HepG2 (cell line): ENCODE measurements around the gene FAM53C. TPM values are rescaled to one million over a fixed set of nuclear protein-coding genes. Genes with fewer than 3 reads are reported as not detected.

Source experiments
- CBFB ChIP-seq: sonication (generic); formaldehyde crosslinking; IDR thresholded peaks from 2 replicates; pipeline ENCODE4 v1.4.0; 2020; ENCODE audit warnings: missing genetic modification reagents
- CENPX ChIP-seq: sonication (generic); formaldehyde crosslinking; IDR thresholded peaks from 2 replicates; pipeline ENCODE4 v1.9.0; 2021; ENCODE audit warnings: mild to moderate bottlenecking, missing genetic modification reagents, moderate library complexity
- GABPA ChIP-seq, 2 experiments: IDR thresholded peaks; 2 replicates each; pipeline ENCODE4 v1.6.1; 2011 to 2016; ENCODE audit warnings: low read depth in 2 of 2, low read length in 1 of 2, missing biosample characterization in 1 of 2, missing genetic modification characterization in 1 of 2
- HMG20A ChIP-seq: IDR thresholded peaks from 2 replicates; pipeline ENCODE4 v1.6.1; 2016; ENCODE audit warnings: borderline replicate concordance
- HNRNPH1 ChIP-seq: fragments of 200-400 bp; formaldehyde crosslinking; optimal IDR thresholded peaks from 2 replicates; pipeline ENCODE3; 2017; ENCODE audit warnings: mild to moderate bottlenecking, low read depth, low read length
- KAT7 ChIP-seq: IDR thresholded peaks from 2 replicates; pipeline ENCODE4 v1.6.1; 2018; ENCODE audit warnings: borderline replicate concordance, missing compliant biosample characterization
- MBD4 ChIP-seq: IDR thresholded peaks from 2 replicates; pipeline ENCODE4 v1.6.1; 2012; ENCODE audit warnings: low read length, inconsistent platforms, borderline replicate concordance
- NFIC ChIP-seq: IDR thresholded peaks from 2 replicates; pipeline ENCODE4 v1.6.1; 2012; ENCODE audit warnings: mild to moderate bottlenecking, low read length, inconsistent platforms
- PLRG1 ChIP-seq: fragments of 450-650 bp; conservative IDR thresholded peaks from 2 replicates; pipeline ENCODE4 v1.6.1; 2016
- PPARG ChIP-seq: conservative IDR thresholded peaks from 2 replicates; pipeline ENCODE4 v1.6.1; 2016; ENCODE audit warnings: missing biosample characterization, missing genetic modification reagents
- SALL1 ChIP-seq: sonication (generic); formaldehyde crosslinking; IDR thresholded peaks from 2 replicates; pipeline ENCODE4 v1.8.0; 2022; ENCODE audit warnings: mild to moderate bottlenecking, missing genetic modification reagents
- STAG1 ChIP-seq: sonication (generic); formaldehyde crosslinking; IDR thresholded peaks from 2 replicates; pipeline ENCODE4 v1.4.0; 2020; ENCODE audit warnings: missing genetic modification reagents
- TP53 ChIP-seq: sonication (generic); formaldehyde crosslinking; conservative IDR thresholded peaks from 2 replicates; pipeline ENCODE4 v1.4.0; 2020; ENCODE audit warnings: missing genetic modification reagents
- ZBTB49 ChIP-seq: sonication (generic); formaldehyde crosslinking; IDR thresholded peaks from 2 replicates; pipeline ENCODE4 v1.4.0; 2020; ENCODE audit warnings: missing genetic modification reagents, borderline replicate concordance
- ZGPAT ChIP-seq: IDR thresholded peaks from 2 replicates; pipeline ENCODE4 v1.6.1; 2016; ENCODE audit warnings: mild to moderate bottlenecking
- ZNF407 ChIP-seq: sonication (generic); formaldehyde crosslinking; IDR thresholded peaks from one replicate; pipeline ENCODE4 v1.5.1; 2020; ENCODE audit warnings: mild to moderate bottlenecking, missing genetic modification reagents; ENCODE audit errors: not compliant biosample characterization
- ZNF547 ChIP-seq: sonication (generic); formaldehyde crosslinking; IDR thresholded peaks from 2 replicates; pipeline ENCODE4 v1.5.1; 2020; ENCODE audit warnings: mild to moderate bottlenecking, missing genetic modification reagents
- ZNF703 ChIP-seq: sonication (generic); formaldehyde crosslinking; IDR thresholded peaks from 2 replicates; pipeline ENCODE4 v1.5.1; 2020; ENCODE audit warnings: missing genetic modification reagents, mild to moderate bottlenecking, moderate library complexity, borderline replicate concordance
- polyA plus RNA-seq, 8 experiments: library from polyadenylated mRNA; depleted of rRNA in 3 of 8; stranded (reverse) in 7 of 8; unstranded in 1 of 8; fragments of >200 nt; fragmentation: Illumina TruSeq in 4 of 8; extraction: Trizol in 4 of 8; gene quantifications; 2 replicates each; pipeline versions ENCODE4 v1.2.1 to v1.2.3, GENCODE V29; 2011 to 2016; ENCODE audit warnings: low read depth in 4 of 8, missing spikeins in 1 of 8, mixed read lengths in 1 of 8; ENCODE audit not compliant: insufficient read depth in 1 of 8
- total RNA-seq, 5 experiments: library from RNA; depleted of rRNA; stranded (reverse); fragments of >200 nt; fragmentation: Illumina TruSeq; extraction: Trizol; gene quantifications; 2 replicates each; pipeline ENCODE4 v1.2.3, GENCODE V29; 2016; ENCODE audit warnings: low read depth in 1 of 5

Gene FAM53C
- total and polyA plus RNA-seq, 2 of the 13 experiments (the other 11 are each of a cell fraction or from before 2014, with no cell fraction given) = 26.9 to 30.1 TPM

- 0 out of 2 replicates have a peak, but pooled peaks have one; percentile 59 for TF ChIP-seq TP53
- no peak for TF ChIP-seq PPARG (CRISPR knock-in tag)
- no peak for TF ChIP-seq GABPA (IDR thresholded peaks at IDR 0.05; ENCODE audit: low read depth, low read length)
- peak; percentile 33; the same call in 1 of the 2 replicates for TF ChIP-seq GABPA (CRISPR knock-in tag; IDR thresholded peaks at IDR 0.05; ENCODE audit: low read depth)
- TF ChIP-seq HNRNPH1 = no peak
- TF ChIP-seq CENPX (CRISPR knock-in tag) = no peak
- TF ChIP-seq HMG20A (CRISPR knock-in tag) = no peak
- no peak for TF ChIP-seq NFIC
- peak; percentile 65 for TF ChIP-seq SALL1
- peak; percentile 22; the same call in 1 of the 2 replicates for TF ChIP-seq STAG1 (CRISPR knock-in tag)
- no peak for TF ChIP-seq MBD4
- TF ChIP-seq ZNF547 (CRISPR knock-in tag) = peak; percentile 35; the same call in 1 of the 2 replicates
- no peak for TF ChIP-seq ZBTB49
- peak; percentile 66; the same call in 1 of the 2 replicates for TF ChIP-seq ZGPAT (CRISPR knock-in tag)
- no peak for TF ChIP-seq CBFB (CRISPR knock-in tag)
- TF ChIP-seq PLRG1 = no peak
- TF ChIP-seq KAT7 (CRISPR knock-in tag) = no peak
- no peak for TF ChIP-seq ZNF703 (CRISPR knock-in tag)
- no peak for TF ChIP-seq ZNF407 (CRISPR knock-in tag)
These were observed 6.4 kb upstream of the FAM53C start, which contains the start of gene CDC25C (continued) for GRCh38 chr5:138331449-138332368.
